ENCODE measurements around the gene UBA1.

GRCh38 chrX:47233333-47234113 is 39.9 kb downstream of the UBA1 start:
- TF ChIP-seq CTCF (IDR thresholded peaks at IDR 0.05; ENCODE audit: borderline replicate concordance, extremely low read depth, low read length, poor library complexity, severe bottlenecking) (no peak), EZH2 (IDR thresholded peaks at IDR 0.05; ENCODE audit: borderline replicate concordance, low read depth, low read length, severe bottlenecking) (no peak)

Measured in DND-41 (cell line).